Activated CD8-positive, alpha-beta memory T cell treated with anti-CD3 and anti-CD28 coated beads, Interleukin-2, amount 50 U/mL, for 1 hour (primary cell): ENCODE data around the gene POLR1B.
"Not testable (repeated sequence)": the region's sequence is repeated elsewhere in the genome, so short reads cannot be mapped to it uniquely, and the experiment has no call there.

Experiments
- DNase-seq: peaks from one replicate; pipeline ENCODE4 v3.0.0-alpha.2; 2020; ENCODE audit errors: extremely low read depth

POLR1B gene

GRCh38 chr2:112600634-112601033 is 58.4 kb downstream of the POLR1B start:
- no peak for DNase-seq

DNA sequence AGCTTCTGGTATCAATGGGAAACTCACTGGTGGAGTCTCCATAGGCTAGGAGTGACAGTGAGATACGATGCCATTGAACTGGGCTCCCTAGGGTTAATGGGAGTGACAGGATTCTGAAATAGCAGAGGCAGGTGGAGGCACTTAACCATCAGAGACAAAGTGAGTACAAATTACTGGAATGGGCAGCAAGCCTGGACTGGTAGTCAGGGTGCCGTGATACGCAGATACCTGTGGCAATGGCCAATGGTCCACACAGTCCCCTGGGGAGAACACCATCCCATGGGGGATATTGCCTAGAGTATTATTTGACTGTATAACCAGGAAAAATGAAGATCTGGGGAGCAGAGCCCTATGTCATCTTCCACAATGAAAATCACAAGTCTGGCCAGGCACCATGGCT is 59.5 kb downstream of the POLR1B start:
- DNase-seq = no peak

GRCh38 chr2:112602917-112603316 is 60.7 kb downstream of the POLR1B start:
- DNase-seq = no peak

DNA sequence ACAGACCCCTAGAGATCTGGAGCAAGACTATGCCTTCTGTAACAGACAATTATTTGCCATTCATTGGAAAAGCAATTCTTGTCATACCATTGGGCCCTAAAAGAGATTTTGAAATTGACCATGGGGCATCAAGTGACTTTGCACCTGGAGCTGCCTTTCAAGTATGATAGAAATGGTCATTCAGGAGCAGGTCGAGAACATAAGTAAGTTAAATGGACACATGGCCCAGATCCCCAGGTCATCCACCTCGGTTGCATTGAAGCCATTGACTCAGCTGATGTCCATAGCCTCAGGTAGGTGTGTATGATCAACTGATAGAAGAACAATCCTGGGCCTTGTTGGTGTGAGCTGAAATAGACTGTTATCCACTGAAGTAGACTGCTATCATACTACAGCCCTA is 61.5 kb downstream of the POLR1B start:
- DNase-seq = no peak

- DNase-seq = no peak
These were observed 62.7 kb downstream of the POLR1B start for GRCh38 chr2:112604952-112605351.

- no peak for DNase-seq
These were observed 63.7 kb downstream of the POLR1B start for GRCh38 chr2:112605926-112606325.

GRCh38 chr2:112606547-112606946 is 64.3 kb downstream of the POLR1B start:
- DNase-seq = no peak

GRCh38 chr2:112607680-112608438 is 65.6 kb downstream of the POLR1B start:
- no peak for DNase-seq

DNA sequence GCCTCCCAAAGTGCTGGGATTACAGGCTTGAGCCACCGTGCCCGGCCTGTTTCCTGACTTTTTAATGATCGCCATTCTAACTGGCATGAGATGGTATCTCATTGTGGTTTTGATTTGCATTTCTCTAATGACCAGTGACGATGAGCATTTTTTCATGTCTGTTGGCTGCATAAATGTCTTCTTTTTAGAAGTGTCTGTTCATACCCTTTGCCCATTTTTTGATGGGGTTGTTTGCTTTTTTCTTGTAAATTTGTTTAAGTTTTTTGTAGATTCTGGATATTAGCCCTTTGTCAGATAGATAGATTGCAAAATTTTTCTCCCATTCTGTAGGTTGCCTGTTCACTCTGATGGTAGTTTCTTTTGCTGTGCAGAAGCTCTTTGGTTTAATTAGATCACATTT is 67.1 kb downstream of the POLR1B start:
- DNase-seq = not testable (repeated sequence)

GRCh38 chr2:112612283-112612682 is 70.0 kb downstream of the POLR1B start:
- DNase-seq = not testable (repeated sequence)

DNA sequence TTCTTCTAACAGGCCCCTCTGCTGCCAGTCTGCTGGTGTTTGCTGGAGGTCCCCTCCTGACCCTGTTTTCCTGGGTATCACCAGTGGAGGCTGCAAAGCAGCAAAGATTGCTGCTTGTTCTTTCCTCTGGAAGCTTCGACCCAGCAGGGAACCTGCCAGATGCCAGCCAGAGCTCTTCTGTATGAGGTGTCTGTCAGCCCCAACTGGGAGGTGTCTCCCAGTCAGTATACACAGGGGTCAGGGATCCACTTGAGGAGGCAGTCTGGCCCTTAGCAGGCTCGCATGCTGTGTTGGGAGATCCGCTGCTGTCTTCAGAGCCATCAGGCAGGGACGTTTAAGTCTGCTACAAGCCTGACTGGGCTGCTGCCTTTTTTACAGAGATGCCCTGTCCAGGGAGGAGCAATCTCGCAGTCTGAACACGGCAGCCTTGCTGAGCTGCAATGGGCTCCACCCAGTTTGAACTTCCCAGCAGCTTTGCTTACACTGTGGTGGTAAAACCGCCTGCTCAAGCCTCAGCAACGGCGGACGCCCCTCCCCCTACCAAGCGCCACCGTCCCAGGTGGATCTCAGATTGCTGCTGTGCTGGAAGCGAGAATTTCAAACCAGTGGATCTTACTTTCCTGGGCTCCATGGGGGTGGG is 72.1 kb downstream of the POLR1B start:
- DNase-seq = no peak

DNA sequence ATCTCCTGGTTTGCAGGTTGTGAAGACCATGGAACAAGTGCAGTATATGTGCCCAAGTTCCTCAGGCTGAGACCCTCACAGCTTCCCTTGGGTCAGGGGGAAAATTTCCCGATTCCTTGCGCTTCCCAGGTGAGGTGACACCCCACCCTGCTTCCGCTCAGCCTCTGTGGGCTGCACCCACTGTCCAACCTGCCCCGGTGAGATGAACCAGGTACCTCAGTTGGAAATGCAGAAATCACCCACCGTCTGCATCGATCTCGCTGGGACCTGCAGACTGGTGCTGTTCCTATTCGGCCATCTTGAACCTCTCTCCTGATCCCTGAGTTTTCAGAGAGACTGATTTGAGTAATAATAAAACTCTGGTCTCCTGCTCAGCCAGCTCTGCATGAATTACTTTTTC is 72.8 kb downstream of the POLR1B start:
- no peak for DNase-seq

- DNase-seq = not testable (repeated sequence)
These were observed 73.5 kb downstream of the POLR1B start for GRCh38 chr2:112615798-112616197.

DNA sequence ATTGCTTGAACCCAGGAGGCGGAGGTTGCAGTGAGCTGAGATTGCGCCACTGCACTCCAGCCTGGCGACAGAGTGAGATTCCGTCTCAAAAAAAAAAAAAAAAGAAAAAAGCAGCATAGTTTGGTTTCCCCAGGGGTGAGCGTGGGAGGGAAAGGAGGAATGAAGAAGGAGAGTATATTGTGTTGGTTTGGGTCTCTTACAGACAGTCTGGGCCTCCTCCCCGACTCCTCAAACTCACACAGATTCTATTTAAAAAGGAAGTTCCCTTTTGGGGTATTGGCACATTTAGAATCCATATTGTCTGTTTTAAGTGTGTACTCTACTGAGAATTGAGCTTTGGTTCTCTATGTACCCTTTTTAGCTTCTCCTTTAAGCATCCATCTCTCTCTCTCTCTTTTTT is 76.1 kb downstream of the POLR1B start:
- DNase-seq = no peak

DNA sequence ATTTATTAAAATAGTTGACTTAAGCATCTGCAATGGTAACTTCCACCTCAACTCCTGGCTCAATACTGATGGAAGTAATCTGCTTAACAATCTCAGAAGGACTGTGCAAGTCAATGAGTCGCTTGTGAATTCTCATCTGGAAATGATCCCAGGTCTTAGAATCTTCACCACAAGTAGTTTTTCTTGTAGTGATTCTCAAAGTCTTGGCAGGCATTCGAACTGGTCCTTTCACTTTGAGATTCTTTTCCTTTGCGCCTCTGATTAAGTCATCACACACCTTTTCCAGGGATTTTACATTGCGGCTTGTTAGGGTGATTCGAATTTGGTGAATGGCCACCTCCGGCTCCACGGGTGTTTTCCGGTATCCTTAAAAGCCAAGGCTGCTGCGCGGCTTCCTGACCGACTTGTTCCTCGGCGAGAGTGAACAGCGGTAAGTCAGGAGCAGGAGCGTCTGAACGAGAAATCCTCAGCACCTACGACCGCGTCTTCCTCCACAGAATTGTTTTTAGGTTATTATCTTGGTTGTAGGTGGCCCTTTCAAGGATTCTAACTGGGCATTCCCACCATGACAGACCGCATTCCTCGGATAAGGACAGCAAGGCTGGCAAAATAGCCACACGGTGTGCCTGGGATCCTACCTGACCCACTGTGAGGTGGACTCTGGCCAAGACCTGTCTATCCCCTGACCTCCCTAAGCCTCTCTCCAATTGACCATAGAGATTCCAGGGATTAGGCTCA is 79.7 kb downstream of the POLR1B start:
- DNase-seq = no peak

DNA sequence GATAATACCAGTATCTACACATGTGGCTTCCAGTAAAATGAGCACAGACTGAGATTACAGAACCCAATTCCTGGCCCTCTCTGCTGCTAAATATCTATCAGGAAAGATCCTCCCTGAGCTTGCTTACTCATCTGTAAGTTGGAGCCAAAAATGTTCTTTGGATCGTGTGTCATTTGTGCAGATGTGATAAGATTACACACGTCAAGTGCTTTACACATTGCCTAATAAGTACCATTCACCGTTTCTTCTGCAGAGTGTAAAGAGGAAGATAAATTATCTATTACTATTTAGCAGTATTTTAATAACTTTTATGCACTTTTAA is 80.2 kb downstream of the POLR1B start:
- DNase-seq = no peak

DNA sequence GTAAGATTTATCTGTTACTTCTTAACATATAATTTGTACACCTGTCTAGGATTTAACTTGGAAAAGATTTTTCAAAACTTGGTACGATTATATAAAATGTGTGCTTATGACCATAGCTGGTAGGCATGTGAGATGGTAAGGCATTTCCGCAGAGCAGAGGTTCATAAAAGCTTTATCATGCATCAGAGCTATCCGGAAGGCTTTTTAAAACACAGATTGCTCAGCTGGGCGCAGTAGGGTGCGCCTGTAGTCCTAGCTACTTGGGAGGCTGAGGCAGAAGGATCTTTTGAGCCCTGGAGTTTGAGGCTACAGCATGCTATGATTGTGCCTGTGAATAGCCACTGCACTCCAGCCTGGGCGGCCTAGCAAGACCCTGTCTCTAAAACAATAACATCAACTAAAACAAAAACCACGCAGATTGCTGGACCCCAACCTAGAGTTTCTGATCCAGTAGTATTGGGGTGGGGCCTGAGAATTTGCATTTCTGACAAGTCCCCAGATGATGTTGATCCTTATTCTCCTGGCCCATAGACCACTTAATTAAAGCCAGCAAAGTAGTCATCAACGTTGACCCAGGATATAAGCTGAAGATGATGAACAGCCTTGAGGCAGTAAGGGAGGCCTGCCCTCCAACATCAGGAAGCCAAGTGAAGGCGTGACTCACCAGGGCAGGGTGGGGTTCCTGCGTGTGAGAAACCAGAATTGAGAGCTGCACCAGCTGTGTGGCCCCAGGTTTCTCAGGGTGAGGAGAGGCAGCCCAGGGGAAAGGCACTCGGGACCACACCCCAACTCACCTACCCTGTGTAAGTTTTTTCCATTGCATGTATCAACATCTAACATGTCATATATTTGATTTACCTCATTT is 81.9 kb downstream of the POLR1B start:
- peak; percentile 66 for DNase-seq

DNA sequence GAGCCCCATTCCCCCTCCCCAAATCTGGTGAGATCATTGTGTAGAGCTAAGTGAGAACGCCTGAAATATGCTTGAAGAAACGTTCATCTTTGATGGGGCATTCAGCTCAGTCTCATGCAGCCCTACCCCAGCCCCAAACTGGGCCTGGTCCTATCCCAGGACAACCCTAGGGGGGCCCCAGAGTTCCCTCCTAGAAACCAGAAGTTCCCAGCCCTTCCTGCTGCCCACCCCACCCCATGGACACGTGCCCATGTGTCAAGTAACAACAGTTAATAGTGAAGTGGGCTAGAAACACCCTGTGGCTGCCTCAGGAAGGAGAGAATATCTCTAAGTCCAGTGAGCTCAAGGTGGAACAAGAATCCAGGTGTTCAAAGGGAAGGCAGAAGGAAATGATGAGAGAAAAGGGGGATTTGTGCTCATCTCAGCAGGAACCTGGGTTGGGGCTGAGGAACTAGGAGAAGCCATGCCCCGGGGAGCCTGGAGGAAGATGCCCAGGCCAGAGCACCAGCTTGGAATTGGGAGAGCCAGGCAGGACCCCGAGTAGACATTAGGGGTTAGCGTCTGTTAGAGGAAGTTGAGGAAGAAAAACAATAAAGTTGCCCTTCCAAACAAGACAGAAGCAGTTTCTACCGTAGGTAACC is 83.3 kb downstream of the POLR1B start:
- DNase-seq = no peak

DNA sequence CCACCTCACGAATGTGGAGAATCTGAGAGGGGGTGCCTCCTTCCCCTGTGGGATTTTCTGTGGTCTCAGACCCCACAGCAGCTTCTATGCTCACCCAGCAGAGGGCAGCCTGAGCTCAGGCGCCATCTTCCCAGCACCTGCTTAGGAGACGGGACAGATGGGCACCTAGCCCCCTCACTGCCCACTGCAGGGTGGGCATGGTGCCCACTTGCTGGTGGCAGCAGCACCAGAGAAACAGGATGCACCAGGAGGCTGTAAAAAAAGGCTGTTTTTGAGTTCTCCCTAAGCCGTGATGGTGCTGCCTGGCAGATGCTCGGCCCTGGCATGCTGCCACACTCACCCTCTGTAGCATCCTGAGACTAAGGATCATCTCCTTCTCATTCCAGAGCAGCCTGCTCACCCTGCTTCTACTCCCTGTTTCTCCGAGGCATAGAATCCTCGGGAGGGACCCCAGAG is 84.4 kb downstream of the POLR1B start:
- no peak for DNase-seq
